Adrenal gland (tissue), 12 donors: Measurements from ENCODE around the gene GNB1L. TPM values are rescaled to one million over a fixed set of nuclear protein-coding genes. Genes with fewer than 3 reads are reported as not detected.

Experiments
- DNase-seq, 7 donors: peaks; one replicate each; pipeline ENCODE4 v3.0.0-alpha.2; 2019 to 2020
- H3K27ac ChIP-seq, 5 donors: fragments of 200-600 bp; sonication (generic) in 4 of 5; 1 replicate in 3 of 5; 2 replicates in 2 of 5; pipeline versions ENCODE4 v1.5.1 to v1.8.0; 2016 to 2020; ENCODE audit warnings: mild to moderate bottlenecking in 1 of 5
- H3K27me3 ChIP-seq: fragments of 200-600 bp; 2 replicates; pipeline ENCODE4 v1.8.0; 2021
- H3K36me3 ChIP-seq, 2 donors: fragments of 200-600 bp; replicated peaks in 1 of 2; 1 replicate in 1 of 2; 2 replicates in 1 of 2; pipeline versions ENCODE4 v1.5.1 to v1.8.0; 2018 to 2022
- H3K4me1 ChIP-seq, 2 donors: fragments of 200-600 bp; replicated peaks in 1 of 2; 1 replicate in 1 of 2; 2 replicates in 1 of 2; pipeline versions ENCODE4 v1.5.1 to v1.8.0; 2018 to 2021
- H3K4me3 ChIP-seq, 4 donors: fragments of 200-600 bp; sonication (generic) in 3 of 4; one replicate each; pipeline ENCODE4 v1.5.1; 2016 to 2018
- H3K9me3 ChIP-seq, 3 donors: fragments of 200-600 bp; sonication (generic) in 1 of 3; replicated peaks in 1 of 3; 1 replicate in 2 of 3; 2 replicates in 1 of 3; pipeline versions ENCODE4 v1.5.1 to v1.8.0; 2016 to 2021
- CTCF ChIP-seq, 6 experiments: fragments of 450-650 bp in 4 of 6; fragments of 200-600 bp in 2 of 6; sonication (generic) in 1 of 6; IDR thresholded peaks; 1 replicate in 5 of 6; 2 replicates in 1 of 6; pipeline versions ENCODE4 v1.5.1 to v1.8.0; 2016 to 2021; ENCODE audit warnings: antibody characterized with exemption in 6 of 6, mild to moderate bottlenecking in 2 of 6, moderate library complexity in 1 of 6
- POLR2A ChIP-seq, 2 donors: fragments of 450-650 bp; IDR thresholded peaks; one replicate each; pipeline ENCODE4 v1.6.1; 2017; ENCODE audit warnings: antibody characterized with exemption in 2 of 2, mild to moderate bottlenecking in 2 of 2, moderate library complexity in 1 of 2
- WGBS, 4 donors: extraction: QIAGEN DNeasy Blood & Tissue Kit in 2 of 4; methylation state at CpG; one replicate each; pipeline versions ENCODE4 v1.1.5 to v1.1.7; 2013 to 2017; 5-methylcytosine and 5-hydroxymethylcytosine counted together
- intact Hi-C, 2 donors: fragments of 100-400 bp; cut with DNase I; formaldehyde crosslinking; loops; one replicate each; pipeline versions ENCODE4 v1.14.1 to v1.15.0; 2022 to 2023
- polyA plus RNA-seq, 3 donors: library from polyadenylated mRNA; stranded (reverse); fragments of 200-250 nt in 2 of 3; fragments of 350-450 nt in 1 of 3; fragmentation: Illumina TruSeq in 1 of 3; extraction: RNeasy Lipid Tissue Mini Kit (QIAGEN cat#74804) in 1 of 3; gene quantifications; one replicate each; pipeline ENCODE4 v1.2.3, GENCODE V29; 2013 to 2014
- total RNA-seq, 9 donors: library from RNA; depleted of rRNA in 4 of 9; stranded (reverse); fragments of >200 nt in 4 of 9; fragments of 120-200 nt in 1 of 9; fragmentation: NEBNext Ultra II Directional in 1 of 9; extraction: Animal tissue kit (Norgen Biotek cat#: 25700) in 1 of 9; gene quantifications; one replicate each; pipeline versions ENCODE4 v1.1.0 to v1.2.4, GENCODE V29; 2013 to 2023
- donor health status: healthy with polysubstance abuse.
- donor health status: Bipolar disorder and iron deficiency.
- donor health status: DM: yes; HTN: yes; CAD: no.
- donor health status: DM: no; HTN: no; CAD: no.
- donor health status: DM: no; HTN: no; CAD: no.
- donor health status: DM: yes; HTN: yes; CAD: no.

The GNB1L gene
- total and polyA plus RNA-seq, 12 donors: 0.26 to 6.6 (median 4.2) TPM; not detected in 1

GRCh38 chr22:19788661-19789225 is 65.9 kb downstream of the GNB1L start:
- DNase-seq: no peak
- no peaks in the 10 kb centered on the region for H3K4me1 ChIP-seq
- H3K27ac ChIP-seq: no peak overlapping the region

GRCh38 chr22:19787849-19788141 is 66.9 kb downstream of the GNB1L start:
- Histone ChIP-seq H3K4me3 (no peak overlapping the region), H3K4me1 (no peaks in the 10 kb centered on the region), H3K36me3 (no peaks in the 10 kb centered on the region), H3K27ac (no peak overlapping the region), H3K27me3 (no peaks in the 10 kb centered on the region), H3K9me3 (no peaks in the 10 kb centered on the region)
- DNase-seq: no peak
- TF ChIP-seq POLR2A (IDR thresholded peaks at IDR 0.05) (no peak), CTCF (IDR thresholded peaks at IDR 0.05) (no peak)
- WGBS, 4 donors: 93 to 100% (median 96%) methylated on average over 3 to 9 of the region's 9 CpGs
- intact Hi-C loops: no loop called here

More at GRCh38 chr22:19788661-19789225, 65.9 kb downstream of the GNB1L start:
- TF ChIP-seq POLR2A (IDR thresholded peaks at IDR 0.05): no peak
- no peak for TF ChIP-seq CTCF (IDR thresholded peaks at IDR 0.05)
- no peaks in the 10 kb centered on the region for H3K27me3 ChIP-seq
- H3K36me3 ChIP-seq: no peaks in the 10 kb centered on the region
- no peaks in the 10 kb centered on the region for H3K9me3 ChIP-seq
- intact Hi-C loops: no loop called here
- H3K4me3 ChIP-seq: no peak overlapping the region
- WGBS, 4 donors: 96 to 98% (median 97%) methylated on average over 9 to 34 of the region's 34 CpGs

- H3K27ac ChIP-seq: no peak overlapping the region
- WGBS, 4 donors: 91 to 95% (median 95%) methylated on average over 8 to 28 of the region's 28 CpGs
- no peaks in the 10 kb centered on the region for H3K9me3 ChIP-seq
- H3K27me3 ChIP-seq: no peaks in the 10 kb centered on the region
- H3K36me3 ChIP-seq: no peaks in the 10 kb centered on the region
- TF ChIP-seq POLR2A (IDR thresholded peaks at IDR 0.05): no peak
- no peak for TF ChIP-seq CTCF (IDR thresholded peaks at IDR 0.05)
- no peak overlapping the region for H3K4me3 ChIP-seq
- intact Hi-C loops: no loop called here
- no peak for DNase-seq
- no peaks in the 10 kb centered on the region for H3K4me1 ChIP-seq
These were observed 67.5 kb downstream of the GNB1L start for GRCh38 chr22:19786959-19787848.

GRCh38 chr22:19786264-19786585 is 68.4 kb downstream of the GNB1L start:
- Histone ChIP-seq H3K27ac (no peak overlapping the region), H3K4me1 (no peaks in the 10 kb centered on the region), H3K36me3 (no peaks in the 10 kb centered on the region), H3K9me3 (no peaks in the 10 kb centered on the region), H3K4me3 (no peak overlapping the region), H3K27me3 (peaks cover 3% of the 10 kb centered on the region)
- intact Hi-C loops: no loop called here
- no peak for TF ChIP-seq CTCF (IDR thresholded peaks at IDR 0.05)
- TF ChIP-seq POLR2A (IDR thresholded peaks at IDR 0.05): no peak
- no peak for DNase-seq
- 50 to 93% (median 83%) methylated on average over 2 to 6 of the region's 6 CpGs for WGBS, 4 donors
